Measurements from ENCODE around the gene RASIP1.

Gene RASIP1

DNA sequence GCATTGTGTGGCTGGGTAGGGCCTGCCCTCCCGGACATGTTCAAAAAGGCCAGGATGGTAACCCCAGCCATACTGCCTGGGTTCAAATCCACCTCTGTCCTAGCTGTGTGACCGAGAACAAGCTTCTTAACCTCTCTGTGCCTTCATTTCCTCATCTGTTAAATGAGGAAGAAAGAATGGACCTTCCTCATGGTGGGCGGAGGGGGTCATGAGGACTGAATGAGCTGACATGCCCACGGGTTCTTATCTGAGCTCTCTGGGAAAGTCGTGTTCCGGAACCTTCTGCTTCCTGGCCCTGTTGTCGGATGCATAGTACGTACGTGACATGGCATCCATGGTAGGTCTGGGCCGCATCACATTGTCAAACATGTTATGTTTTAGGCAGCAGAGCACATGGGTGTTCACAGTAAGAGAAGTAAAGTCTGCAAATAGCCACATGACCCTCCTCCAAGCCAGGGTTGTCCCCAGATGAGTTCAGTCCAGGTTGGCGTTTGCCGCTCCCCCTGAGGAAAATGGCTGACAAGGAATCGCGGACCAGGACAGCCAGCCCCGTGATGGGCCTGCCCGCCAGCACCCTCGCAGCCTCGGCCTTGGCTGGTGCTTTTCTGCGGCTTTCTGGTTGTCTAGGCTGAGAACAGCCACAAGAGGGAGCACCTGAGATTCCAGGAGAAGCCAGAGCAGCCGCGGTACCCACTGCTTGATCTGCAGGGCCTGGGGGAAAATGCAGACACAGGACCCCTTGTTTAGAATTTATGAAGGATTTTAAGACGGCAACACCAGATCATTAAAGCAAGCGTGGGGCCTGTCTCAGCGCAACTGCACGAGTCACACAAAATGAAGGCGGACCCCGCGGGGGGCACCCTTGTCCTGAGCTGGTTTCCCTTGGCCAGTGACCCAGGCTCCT lies 65.2 kb downstream of the RASIP1 start:
- peak; percentile 52 for DNase-seq (ENCODE audit: low read depth, low spot score)

DNA sequence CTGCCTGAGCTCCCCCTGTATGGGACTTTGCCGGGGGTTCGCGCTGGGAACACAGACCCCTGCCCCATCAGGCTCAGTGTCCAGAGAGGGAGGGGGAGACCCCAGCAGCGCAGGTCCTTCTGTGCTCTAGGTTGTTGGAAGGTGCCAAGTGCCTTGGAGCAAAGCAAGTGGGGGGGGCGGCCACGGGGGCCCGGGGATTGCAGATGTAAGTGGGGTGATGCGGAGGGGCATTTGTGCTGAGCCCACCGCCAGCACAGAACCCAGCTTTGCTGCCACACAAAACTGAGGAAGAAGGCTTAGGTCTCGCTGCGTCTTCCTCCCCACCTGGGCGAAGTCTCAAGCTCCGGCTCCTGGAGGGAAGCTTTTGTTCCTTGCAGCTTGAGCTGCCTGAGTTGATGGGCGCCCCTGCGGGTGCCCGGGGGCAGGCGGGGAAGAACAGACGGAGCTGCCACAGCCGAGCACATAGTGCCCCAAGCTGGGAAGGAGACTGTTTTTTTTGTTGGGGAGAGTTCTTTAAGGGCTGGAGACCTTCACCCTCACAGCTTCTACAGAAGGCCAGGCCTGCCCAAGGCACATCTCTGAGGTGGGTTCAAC lies 66.1 kb downstream of the RASIP1 start:
- DNase-seq (ENCODE audit: low read depth, low spot score), result no peak

DNA sequence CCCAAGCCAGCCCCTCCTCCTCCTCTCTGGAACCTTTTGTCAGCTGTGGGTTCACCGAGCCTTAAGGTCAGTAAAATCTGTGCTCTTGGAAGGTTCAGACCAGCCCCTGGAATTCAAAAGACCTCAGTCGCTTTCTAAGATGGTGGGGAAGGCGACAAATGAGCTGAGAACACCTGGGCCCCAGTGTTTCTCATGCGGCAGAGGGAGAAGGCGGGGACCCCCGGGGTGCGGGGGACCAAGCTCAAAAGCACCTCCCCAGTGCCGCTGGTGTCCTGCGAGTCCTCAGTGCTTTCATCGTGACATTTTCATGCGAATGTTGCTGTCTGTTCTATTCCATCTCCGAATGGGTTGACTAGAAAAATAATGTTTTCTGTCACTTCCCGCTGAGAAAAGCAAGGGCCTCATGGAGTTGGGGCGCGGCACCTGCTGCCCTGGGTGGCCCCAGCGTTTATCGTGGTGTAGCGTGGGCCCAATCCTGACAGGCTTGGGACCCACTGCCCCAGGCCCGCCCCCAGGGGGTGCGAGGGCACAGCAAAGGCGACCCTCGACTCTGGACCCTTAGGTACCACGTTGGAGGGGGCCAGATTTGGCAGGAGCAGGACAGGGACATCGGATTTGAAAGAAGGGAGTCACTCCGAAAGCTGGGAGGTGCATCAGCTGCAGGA lies 66.8 kb downstream of the RASIP1 start:
- no peak for DNase-seq (ENCODE audit: low read depth, low spot score)

DNA sequence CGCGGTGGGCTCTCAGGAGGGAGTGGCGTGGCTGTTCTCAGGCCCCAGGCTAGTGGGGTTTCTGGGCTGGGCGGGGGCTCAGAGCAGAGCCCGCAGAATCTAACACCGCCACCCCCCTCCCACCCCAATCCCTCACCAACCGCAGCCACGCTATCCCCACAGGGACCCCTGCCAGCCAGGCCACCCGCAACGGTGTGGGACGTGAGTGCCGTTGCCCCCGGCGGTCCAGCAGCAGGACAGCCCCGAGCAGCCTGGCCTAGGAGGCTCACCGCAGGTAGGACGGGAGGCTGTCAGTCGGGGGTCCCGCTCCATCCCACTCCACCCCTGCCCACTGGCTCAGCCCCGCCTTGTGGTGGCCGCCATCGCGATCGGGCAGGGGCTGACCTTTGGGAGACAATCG lies 67.4 kb downstream of the RASIP1 start, which contains the start of gene NTN5:
NTN5 (minus strand) TSS at position 24 of the 400 bp plus-strand sequence. CDS start 2,031 bp downstream, outside the sequence.
- DNase-seq (ENCODE audit: low read depth, low spot score), result no peak

DNA sequence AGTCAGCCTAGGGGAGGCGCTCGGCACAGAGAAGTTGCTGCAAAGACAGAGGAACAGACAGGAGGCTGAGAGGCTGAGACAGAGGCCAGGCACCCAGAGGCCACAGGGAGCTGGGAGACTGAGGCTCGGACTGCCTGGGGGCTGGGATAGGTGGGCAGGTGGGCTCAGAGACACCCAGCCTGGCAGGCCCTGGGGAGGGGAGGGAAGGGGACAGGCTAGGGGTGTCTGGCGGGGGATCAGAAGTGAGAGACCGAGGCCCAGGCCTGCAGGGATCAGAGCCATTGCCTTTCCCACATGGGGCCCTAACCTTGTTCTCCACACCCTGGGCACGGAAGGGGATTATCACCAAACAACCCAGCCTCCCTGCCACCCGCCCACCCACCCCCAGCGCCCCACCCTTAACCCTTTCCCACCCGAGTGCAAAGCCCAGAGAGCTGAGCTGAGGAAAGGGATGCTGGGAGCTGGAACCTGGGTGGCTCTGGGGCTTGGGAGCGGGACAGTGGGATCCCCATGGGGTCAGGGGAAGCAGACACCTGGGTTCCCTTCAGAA lies 68.9 kb downstream of the RASIP1 start:
- no peak for DNase-seq (ENCODE audit: low read depth, low spot score)

DNA sequence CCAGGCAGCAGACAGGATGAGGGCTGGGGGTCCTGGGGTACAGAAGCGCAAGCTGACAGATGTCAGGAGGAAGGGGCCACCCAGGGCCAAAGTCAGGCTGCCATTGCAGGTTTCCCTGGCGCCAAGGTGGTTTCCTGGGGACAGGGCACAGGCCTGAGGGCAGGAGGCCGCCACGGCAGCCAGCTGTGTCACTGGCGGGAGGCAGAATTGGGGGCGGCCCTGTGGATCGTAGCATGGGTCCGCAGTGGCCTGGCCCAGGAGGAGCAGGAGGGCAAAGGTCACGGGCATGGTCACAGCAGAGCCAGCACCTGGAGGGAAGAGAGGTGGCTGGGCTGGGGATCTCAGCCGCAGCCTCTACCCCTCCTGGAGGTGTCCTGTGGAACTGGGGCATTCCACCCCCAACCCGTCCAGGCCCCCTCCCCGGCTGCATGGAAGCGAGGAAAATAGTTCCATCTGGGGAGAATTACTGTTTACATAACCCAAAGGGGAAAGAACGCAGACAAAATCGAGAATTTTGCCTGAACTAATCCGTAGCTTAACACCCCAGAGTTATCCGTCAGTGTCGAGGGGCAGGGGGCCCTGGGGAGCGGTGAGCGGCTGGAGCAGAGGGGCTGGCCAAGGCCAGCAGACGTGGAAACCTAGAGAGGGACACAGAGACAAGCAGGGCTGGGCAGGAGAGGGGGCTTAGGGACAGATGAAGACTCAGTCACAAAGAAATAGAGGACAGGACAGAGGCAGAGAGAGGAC lies 69.5 kb downstream of the RASIP1 start:
- no peak for DNase-seq (ENCODE audit: low read depth, low spot score)

Measured in activated naive CD8-positive, alpha-beta T cell treated with anti-CD3 and anti-CD28 coated beads, Interleukin-2, amount 50 U/mL, for 16 hours (primary cell).